Measurements from ENCODE around the gene DCDC2.
"Not testable (repeated sequence)": the region's sequence is repeated elsewhere in the genome, so short reads cannot be mapped to it uniquely, and the experiment has no call there.

DCDC2 gene

GRCh38 chr6:24357336-24358218, at the start of gene DCDC2:
DCDC2 (minus strand) TSS chr6:24358059; CDS start chr6:24357750, 309 bp downstream.
- in situ Hi-C loops (cut with HindIII; ENCODE audit: low pct_unique_long_range_greater_than_20kb, low sequenced_read_pairs), result no loop called here
- peak; percentile 81 to 97 for DNase-seq (ENCODE audit: low read depth in 1 of 2, low spot score in 1 of 2)
- no peak for TF ChIP-seq JUND (IDR thresholded peaks at IDR 0.05; ENCODE audit: low read depth)

- no peak for DNase-seq (ENCODE audit: low read depth in 1 of 2, low spot score in 1 of 2)
- TF ChIP-seq JUND (IDR thresholded peaks at IDR 0.05; ENCODE audit: low read depth), result no peak
- in situ Hi-C loops (cut with HindIII; ENCODE audit: low pct_unique_long_range_greater_than_20kb, low sequenced_read_pairs), result no loop called here
Measured at GRCh38 chr6:24405262-24405661, 47.4 kb upstream of the DCDC2 start.

- no peak for TF ChIP-seq JUND (IDR thresholded peaks at IDR 0.05; ENCODE audit: low read depth)
- DNase-seq (ENCODE audit: low read depth in 1 of 2, low spot score in 1 of 2), result no peak
- in situ Hi-C loops (cut with HindIII; ENCODE audit: low pct_unique_long_range_greater_than_20kb, low sequenced_read_pairs), result no loop called here
Measured at GRCh38 chr6:24403501-24403824, 45.6 kb upstream of the DCDC2 start.

GRCh38 chr6:24402697-24403500, 45.0 kb upstream of the DCDC2 start, which contains the start of gene MRS2:
MRS2 (plus strand) TSS chr6:24402936; CDS start chr6:24403047, 111 bp downstream.
- peak; percentile 94 to 98 for DNase-seq (ENCODE audit: low read depth in 1 of 2, low spot score in 1 of 2)
- in situ Hi-C loops (cut with HindIII; ENCODE audit: low pct_unique_long_range_greater_than_20kb, low sequenced_read_pairs), result no loop called here
- TF ChIP-seq JUND (IDR thresholded peaks at IDR 0.05; ENCODE audit: low read depth), result no peak

GRCh38 chr6:24401458-24401857, 43.6 kb upstream of the DCDC2 start:
- DNase-seq (ENCODE audit: low read depth in 1 of 2, low spot score in 1 of 2), result no peak
- TF ChIP-seq JUND (IDR thresholded peaks at IDR 0.05; ENCODE audit: low read depth), result no peak
- in situ Hi-C loops (cut with HindIII; ENCODE audit: low pct_unique_long_range_greater_than_20kb, low sequenced_read_pairs), result no loop called here

- in situ Hi-C loops (cut with HindIII; ENCODE audit: low pct_unique_long_range_greater_than_20kb, low sequenced_read_pairs), result not testable (repeated sequence)
Measured at GRCh38 chr6:24400045-24401039, 42.5 kb upstream of the DCDC2 start.

GRCh38 chr6:24397631-24398030, 39.8 kb upstream of the DCDC2 start:
- in situ Hi-C loops (cut with HindIII; ENCODE audit: low pct_unique_long_range_greater_than_20kb, low sequenced_read_pairs), result no loop called here
- no peak for TF ChIP-seq JUND (IDR thresholded peaks at IDR 0.05; ENCODE audit: low read depth)
- no peak for DNase-seq (ENCODE audit: low read depth in 1 of 2, low spot score in 1 of 2)

More at GRCh38 chr6:24400045-24401039, 42.5 kb upstream of the DCDC2 start:
- DNase-seq (ENCODE audit: low read depth in 1 of 2, low spot score in 1 of 2), result not testable (repeated sequence)

- in situ Hi-C loops (cut with HindIII; ENCODE audit: low pct_unique_long_range_greater_than_20kb, low sequenced_read_pairs), result no loop called here
- TF ChIP-seq JUND (IDR thresholded peaks at IDR 0.05; ENCODE audit: low read depth), result no peak
- DNase-seq (ENCODE audit: low read depth in 1 of 2, low spot score in 1 of 2), result no peak
Measured at GRCh38 chr6:24396824-24397223, 39.0 kb upstream of the DCDC2 start.

- no peak for DNase-seq (ENCODE audit: low read depth in 1 of 2, low spot score in 1 of 2)
- TF ChIP-seq JUND (IDR thresholded peaks at IDR 0.05; ENCODE audit: low read depth), result no peak
- in situ Hi-C loops (cut with HindIII; ENCODE audit: low pct_unique_long_range_greater_than_20kb, low sequenced_read_pairs), result no loop called here
Measured at GRCh38 chr6:24394780-24395437, 37.0 kb upstream of the DCDC2 start.

- in situ Hi-C loops (cut with HindIII; ENCODE audit: low pct_unique_long_range_greater_than_20kb, low sequenced_read_pairs), result no loop called here
- no peak for TF ChIP-seq JUND (IDR thresholded peaks at IDR 0.05; ENCODE audit: low read depth)
- DNase-seq (ENCODE audit: low read depth in 1 of 2, low spot score in 1 of 2), result no peak
Measured at GRCh38 chr6:24394061-24394779, 36.4 kb upstream of the DCDC2 start.

GRCh38 chr6:24391756-24392405, 34.0 kb upstream of the DCDC2 start:
- DNase-seq (ENCODE audit: low read depth in 1 of 2, low spot score in 1 of 2), result no peak
- no peak for TF ChIP-seq JUND (IDR thresholded peaks at IDR 0.05; ENCODE audit: low read depth)
- in situ Hi-C loops (cut with HindIII; ENCODE audit: low pct_unique_long_range_greater_than_20kb, low sequenced_read_pairs), result no loop called here

All from T47D (cell line).